A673 (cell line): ENCODE measurements around the gene TSPAN4.

ENCODE experiments used
- EZH2 ChIP-seq: fragments of 200-600 bp; sonication (generic); IDR thresholded peaks from 2 replicates; pipeline ENCODE4 v1.6.1; 2017; ENCODE audit warnings: borderline replicate concordance, low read depth, mild to moderate bottlenecking, mixed read lengths, antibody characterized with exemption, low read length; ENCODE audit not compliant: poor library complexity, severe bottlenecking
- TF ChIP-seq, protein P1 (sequence below): fragments of 300-800, 200-600 bp; sonication (generic); conservative IDR thresholded peaks from 2 replicates; pipeline ENCODE4 v1.5.1; 2017; ENCODE audit warnings: low read depth, mild to moderate bottlenecking, antibody characterized with exemption, low read length, moderate library complexity, mixed read lengths

DNA sequence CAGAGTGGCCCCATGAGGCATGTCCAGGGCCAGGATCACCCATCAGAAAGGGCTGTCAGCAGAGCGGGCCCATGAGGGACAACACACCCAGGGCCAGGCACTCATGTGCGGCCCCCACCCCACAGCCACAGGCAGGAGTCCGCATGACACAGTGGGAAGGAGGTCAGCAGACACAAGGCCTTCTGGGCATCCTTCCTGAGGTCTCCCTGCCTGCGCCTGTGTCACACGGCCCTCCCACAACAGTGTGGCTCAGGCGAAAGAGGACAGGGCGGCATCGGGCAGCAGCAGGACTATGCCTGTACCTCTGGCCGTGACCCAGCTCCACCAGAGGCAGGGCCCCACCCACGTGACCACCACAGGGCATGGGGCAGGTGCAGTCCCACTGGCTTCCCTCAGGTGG lies 40.9 kb downstream of the TSPAN4 start:
- TF ChIP-seq, protein P1, sequence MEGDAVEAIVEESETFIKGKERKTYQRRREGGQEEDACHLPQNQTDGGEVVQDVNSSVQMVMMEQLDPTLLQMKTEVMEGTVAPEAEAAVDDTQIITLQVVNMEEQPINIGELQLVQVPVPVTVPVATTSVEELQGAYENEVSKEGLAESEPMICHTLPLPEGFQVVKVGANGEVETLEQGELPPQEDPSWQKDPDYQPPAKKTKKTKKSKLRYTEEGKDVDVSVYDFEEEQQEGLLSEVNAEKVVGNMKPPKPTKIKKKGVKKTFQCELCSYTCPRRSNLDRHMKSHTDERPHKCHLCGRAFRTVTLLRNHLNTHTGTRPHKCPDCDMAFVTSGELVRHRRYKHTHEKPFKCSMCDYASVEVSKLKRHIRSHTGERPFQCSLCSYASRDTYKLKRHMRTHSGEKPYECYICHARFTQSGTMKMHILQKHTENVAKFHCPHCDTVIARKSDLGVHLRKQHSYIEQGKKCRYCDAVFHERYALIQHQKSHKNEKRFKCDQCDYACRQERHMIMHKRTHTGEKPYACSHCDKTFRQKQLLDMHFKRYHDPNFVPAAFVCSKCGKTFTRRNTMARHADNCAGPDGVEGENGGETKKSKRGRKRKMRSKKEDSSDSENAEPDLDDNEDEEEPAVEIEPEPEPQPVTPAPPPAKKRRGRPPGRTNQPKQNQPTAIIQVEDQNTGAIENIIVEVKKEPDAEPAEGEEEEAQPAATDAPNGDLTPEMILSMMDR = no peak
- TF ChIP-seq EZH2 = no peak
